ENCODE data around the gene SH3RF3. TPM values are rescaled to one million over a fixed set of nuclear protein-coding genes. Genes with fewer than 3 reads are reported as not detected.

The SH3RF3 gene
- total RNA-seq, 1 experiment from 2014 or later, result 4.9 TPM

DNA sequence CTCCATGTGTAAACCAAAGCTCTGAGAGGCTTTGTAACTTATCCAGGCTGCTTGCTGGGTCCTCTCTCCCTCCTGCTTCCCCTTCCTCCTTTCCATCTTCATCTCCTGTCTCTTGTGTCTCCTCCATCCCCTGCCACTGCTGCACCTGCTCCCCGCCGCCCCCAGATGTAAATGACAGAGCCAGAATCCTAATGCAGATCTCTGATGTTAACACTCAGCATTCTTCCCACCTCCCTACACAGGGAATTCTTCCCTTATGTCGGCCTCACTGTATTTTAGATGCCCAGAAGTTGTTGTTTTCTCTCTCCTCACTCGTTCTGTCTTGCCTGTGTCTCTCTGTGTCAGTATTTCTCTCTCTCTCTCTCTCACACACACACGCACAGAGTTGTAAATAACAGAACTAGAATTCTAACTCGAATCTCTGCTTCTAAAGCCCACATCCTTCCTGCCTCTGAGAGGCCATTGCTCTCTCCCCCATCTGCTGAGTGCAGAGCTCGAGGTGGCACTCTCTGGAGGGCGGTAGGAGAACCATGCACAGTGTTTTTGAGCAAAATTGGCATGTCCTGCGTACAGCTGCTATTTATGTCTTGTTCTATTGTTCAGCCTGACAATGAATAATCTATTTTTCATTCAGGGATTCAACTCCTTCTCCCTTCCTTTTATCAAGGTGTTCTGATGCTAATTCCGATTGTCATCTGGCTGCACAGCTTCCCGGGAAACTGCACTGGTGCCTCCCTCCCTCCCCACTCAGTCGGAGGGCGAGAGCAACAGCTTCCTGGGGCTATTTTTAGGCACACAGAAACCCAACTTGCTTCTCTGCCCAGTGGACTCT, 219.9 kb downstream of the SH3RF3 start:
- ATAC-seq (no peak), DNase-seq (ENCODE audit: low read depth, low spot score) (no peak)
- ChIA-PET CTCF (no interaction called here), POLR2A (no interaction called here)
- Histone ChIP-seq H3K27ac (ENCODE audit: low read length) (no peak overlapping the region), H3K4me1 (ENCODE audit: control insufficient read depth, insufficient read depth, low read length) (peaks cover 6% of the 10 kb centered on the region), H3K27me3 (ENCODE audit: control insufficient read depth, insufficient read depth, low read length) (no peaks in the 10 kb centered on the region), H3K36me3 (ENCODE audit: control insufficient read depth, insufficient read depth, low read length) (no peaks in the 10 kb centered on the region), H3K4me3 (ENCODE audit: low read depth in 2 of 2, low read length in 2 of 2) (no peak overlapping the region), H3K9me3 (ENCODE audit: control insufficient read depth, insufficient read depth, low read depth, low read length) (no peaks in the 10 kb centered on the region)
- intact Hi-C loops (cut with micrococcal nuclease; ENCODE audit: unreplicated experiment) (no loop called here), in situ Hi-C loops (cut with HindIII; ENCODE audit: low pct_unique_long_range_greater_than_20kb, low sequenced_read_pairs) (no loop called here)
- TF ChIP-seq POLR2AphosphoS5 (IDR thresholded peaks at IDR 0.05; ENCODE audit: low read depth, low read length) (no peak), TCF7L2 (IDR thresholded peaks at IDR 0.05; ENCODE audit: low read depth, low read length) (no peak), SIN3A (IDR thresholded peaks at IDR 0.05; ENCODE audit: borderline replicate concordance, insufficient read depth, low read depth, low read length) (no peak)
- TF ChIP-seq, protein P1, sequence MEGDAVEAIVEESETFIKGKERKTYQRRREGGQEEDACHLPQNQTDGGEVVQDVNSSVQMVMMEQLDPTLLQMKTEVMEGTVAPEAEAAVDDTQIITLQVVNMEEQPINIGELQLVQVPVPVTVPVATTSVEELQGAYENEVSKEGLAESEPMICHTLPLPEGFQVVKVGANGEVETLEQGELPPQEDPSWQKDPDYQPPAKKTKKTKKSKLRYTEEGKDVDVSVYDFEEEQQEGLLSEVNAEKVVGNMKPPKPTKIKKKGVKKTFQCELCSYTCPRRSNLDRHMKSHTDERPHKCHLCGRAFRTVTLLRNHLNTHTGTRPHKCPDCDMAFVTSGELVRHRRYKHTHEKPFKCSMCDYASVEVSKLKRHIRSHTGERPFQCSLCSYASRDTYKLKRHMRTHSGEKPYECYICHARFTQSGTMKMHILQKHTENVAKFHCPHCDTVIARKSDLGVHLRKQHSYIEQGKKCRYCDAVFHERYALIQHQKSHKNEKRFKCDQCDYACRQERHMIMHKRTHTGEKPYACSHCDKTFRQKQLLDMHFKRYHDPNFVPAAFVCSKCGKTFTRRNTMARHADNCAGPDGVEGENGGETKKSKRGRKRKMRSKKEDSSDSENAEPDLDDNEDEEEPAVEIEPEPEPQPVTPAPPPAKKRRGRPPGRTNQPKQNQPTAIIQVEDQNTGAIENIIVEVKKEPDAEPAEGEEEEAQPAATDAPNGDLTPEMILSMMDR (IDR thresholded peaks at IDR 0.05), result no peak
- TF ChIP-seq, protein P2, sequence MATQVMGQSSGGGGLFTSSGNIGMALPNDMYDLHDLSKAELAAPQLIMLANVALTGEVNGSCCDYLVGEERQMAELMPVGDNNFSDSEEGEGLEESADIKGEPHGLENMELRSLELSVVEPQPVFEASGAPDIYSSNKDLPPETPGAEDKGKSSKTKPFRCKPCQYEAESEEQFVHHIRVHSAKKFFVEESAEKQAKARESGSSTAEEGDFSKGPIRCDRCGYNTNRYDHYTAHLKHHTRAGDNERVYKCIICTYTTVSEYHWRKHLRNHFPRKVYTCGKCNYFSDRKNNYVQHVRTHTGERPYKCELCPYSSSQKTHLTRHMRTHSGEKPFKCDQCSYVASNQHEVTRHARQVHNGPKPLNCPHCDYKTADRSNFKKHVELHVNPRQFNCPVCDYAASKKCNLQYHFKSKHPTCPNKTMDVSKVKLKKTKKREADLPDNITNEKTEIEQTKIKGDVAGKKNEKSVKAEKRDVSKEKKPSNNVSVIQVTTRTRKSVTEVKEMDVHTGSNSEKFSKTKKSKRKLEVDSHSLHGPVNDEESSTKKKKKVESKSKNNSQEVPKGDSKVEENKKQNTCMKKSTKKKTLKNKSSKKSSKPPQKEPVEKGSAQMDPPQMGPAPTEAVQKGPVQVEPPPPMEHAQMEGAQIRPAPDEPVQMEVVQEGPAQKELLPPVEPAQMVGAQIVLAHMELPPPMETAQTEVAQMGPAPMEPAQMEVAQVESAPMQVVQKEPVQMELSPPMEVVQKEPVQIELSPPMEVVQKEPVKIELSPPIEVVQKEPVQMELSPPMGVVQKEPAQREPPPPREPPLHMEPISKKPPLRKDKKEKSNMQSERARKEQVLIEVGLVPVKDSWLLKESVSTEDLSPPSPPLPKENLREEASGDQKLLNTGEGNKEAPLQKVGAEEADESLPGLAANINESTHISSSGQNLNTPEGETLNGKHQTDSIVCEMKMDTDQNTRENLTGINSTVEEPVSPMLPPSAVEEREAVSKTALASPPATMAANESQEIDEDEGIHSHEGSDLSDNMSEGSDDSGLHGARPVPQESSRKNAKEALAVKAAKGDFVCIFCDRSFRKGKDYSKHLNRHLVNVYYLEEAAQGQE (IDR thresholded peaks at IDR 0.05; ENCODE audit: insufficient read depth in 1 of 2, low read depth in 2 of 2, low read length in 1 of 2), result no peak
- BruUV-seq (replicated peaks), result no TSS peak

DNA sequence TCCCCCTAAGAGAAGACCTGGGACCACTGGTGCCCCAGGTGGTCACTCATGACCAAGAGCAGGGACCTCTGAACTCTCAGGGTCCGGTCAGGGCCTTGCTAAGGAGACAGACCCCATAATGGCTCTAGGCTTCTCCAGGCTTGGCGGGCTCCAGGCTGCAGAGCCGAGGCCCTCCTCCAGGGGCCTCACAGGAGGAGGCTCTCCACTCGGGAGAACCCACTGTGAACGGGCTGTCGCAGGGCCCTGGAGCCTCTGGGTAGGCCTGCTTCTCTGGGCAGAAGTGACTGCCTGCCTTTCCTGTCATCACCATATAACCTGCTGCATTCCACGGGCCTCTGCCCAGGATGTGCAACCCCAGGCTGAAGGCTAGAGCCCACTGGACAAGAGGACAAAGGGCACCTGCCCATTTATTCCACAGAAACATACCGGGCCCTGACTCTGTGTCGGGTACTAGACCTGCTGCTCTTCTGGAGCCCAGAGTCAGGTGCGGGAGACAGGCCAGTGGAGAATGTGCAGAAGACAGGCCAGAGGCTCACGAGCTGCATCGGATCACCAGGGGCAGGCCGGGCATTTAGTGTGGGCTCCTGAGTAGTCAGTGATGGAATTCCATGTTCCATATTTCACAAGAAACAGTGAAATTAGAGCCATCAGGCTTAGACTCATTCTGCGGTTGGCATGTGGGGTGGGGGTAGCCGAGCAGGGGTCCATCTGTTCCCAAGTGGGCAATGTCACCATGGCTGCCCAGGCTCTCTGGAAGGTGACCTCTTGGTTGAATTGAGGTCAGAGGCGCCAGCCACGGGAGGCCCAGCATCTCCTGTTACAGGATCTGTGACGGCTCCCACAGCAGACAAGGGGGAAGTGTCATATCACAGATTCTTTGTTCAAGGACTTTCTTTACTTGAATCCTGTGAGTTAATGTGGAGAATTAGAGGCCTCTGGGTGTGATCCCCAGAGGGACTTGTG, 220.8 kb downstream of the SH3RF3 start:
- DNase-seq (ENCODE audit: low read depth, low spot score), result no peak
- ATAC-seq, result no peak
- in situ Hi-C loops (cut with HindIII; ENCODE audit: low pct_unique_long_range_greater_than_20kb, low sequenced_read_pairs) (no loop called here), intact Hi-C loops (cut with micrococcal nuclease; ENCODE audit: unreplicated experiment) (no loop called here)
- Histone ChIP-seq H3K4me3 (ENCODE audit: low read depth in 2 of 2, low read length in 2 of 2) (no peak overlapping the region), H3K4me1 (ENCODE audit: control insufficient read depth, insufficient read depth, low read length) (peaks cover 6% of the 10 kb centered on the region), H3K27me3 (ENCODE audit: control insufficient read depth, insufficient read depth, low read length) (no peaks in the 10 kb centered on the region), H3K27ac (ENCODE audit: low read length) (no peak overlapping the region), H3K36me3 (ENCODE audit: control insufficient read depth, insufficient read depth, low read length) (no peaks in the 10 kb centered on the region), H3K9me3 (ENCODE audit: control insufficient read depth, insufficient read depth, low read depth, low read length) (no peaks in the 10 kb centered on the region)
- BruUV-seq (replicated peaks), result no TSS peak
- CTCF ChIA-PET, result no interaction called here
- POLR2A ChIA-PET, result no interaction called here
- TF ChIP-seq TCF7L2 (IDR thresholded peaks at IDR 0.05; ENCODE audit: low read depth, low read length), result no peak

All from Panc1 (cell line).